GM12865 (cell line): Measurements from ENCODE around the gene RTKN.
A peak's percentile ranks its signal among the peaks of the same experiment; 100 is the strongest.

ENCODE experiments used
- DNase-seq: peaks from one replicate; pipeline ENCODE4 v3.0.0; 2010; ENCODE audit warnings: low read depth
- H3K4me3 ChIP-seq: 2 replicates; pipeline ENCODE4 v1.5.1; 2011; ENCODE audit warnings: mild to moderate bottlenecking, low read depth, low read length, control low read depth
- TF ChIP-seq, protein P1 (sequence below): IDR thresholded peaks from 2 replicates; pipeline ENCODE4 v1.5.1; 2011; ENCODE audit warnings: low read length, control low read depth, low read depth, inconsistent platforms; ENCODE audit not compliant: insufficient read depth; ENCODE audit errors: missing control alignments

The RTKN gene

DNA sequence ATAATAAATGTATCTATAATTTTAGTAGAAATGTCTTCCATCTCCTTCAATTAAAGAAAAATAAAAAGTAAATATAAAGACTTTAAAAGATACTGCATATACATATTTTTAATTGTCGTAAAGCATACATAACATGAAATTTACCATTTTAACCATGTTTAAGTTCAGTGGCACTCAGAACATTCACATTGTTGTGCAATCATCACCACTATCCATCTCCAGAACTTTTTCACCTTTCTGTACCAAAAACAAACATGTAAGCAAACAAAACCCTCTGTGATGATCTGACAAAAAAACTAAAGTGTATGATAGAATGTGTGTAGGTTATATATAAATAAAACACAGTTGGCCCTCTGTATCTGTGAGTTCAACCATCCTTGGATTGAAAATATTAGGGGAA lies 48.2 kb downstream of the RTKN start:
- TF ChIP-seq, protein P1, sequence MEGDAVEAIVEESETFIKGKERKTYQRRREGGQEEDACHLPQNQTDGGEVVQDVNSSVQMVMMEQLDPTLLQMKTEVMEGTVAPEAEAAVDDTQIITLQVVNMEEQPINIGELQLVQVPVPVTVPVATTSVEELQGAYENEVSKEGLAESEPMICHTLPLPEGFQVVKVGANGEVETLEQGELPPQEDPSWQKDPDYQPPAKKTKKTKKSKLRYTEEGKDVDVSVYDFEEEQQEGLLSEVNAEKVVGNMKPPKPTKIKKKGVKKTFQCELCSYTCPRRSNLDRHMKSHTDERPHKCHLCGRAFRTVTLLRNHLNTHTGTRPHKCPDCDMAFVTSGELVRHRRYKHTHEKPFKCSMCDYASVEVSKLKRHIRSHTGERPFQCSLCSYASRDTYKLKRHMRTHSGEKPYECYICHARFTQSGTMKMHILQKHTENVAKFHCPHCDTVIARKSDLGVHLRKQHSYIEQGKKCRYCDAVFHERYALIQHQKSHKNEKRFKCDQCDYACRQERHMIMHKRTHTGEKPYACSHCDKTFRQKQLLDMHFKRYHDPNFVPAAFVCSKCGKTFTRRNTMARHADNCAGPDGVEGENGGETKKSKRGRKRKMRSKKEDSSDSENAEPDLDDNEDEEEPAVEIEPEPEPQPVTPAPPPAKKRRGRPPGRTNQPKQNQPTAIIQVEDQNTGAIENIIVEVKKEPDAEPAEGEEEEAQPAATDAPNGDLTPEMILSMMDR, result no peak
- no peak for DNase-seq
- H3K4me3 ChIP-seq, result no peak overlapping the region

DNA sequence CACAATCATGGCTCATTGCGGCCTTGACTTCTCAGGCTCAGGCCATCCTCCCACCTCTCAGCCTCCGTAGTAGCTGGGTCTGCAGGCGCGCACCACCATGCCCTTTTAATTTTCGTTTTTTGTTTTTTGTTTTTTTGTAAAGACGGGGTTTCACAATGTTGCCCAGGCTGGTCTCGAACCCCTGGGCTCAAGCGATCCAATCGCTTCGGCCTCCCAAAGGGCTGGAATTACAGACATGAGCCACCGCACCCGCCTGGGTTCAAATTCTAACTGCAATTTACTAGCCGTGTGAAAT lies 49.3 kb downstream of the RTKN start:
- no peak for DNase-seq
- TF ChIP-seq, protein P1, result no peak
- H3K4me3 ChIP-seq, result peak overlapping the region; percentile 58; the same call in 1 of the 2 replicates

DNA sequence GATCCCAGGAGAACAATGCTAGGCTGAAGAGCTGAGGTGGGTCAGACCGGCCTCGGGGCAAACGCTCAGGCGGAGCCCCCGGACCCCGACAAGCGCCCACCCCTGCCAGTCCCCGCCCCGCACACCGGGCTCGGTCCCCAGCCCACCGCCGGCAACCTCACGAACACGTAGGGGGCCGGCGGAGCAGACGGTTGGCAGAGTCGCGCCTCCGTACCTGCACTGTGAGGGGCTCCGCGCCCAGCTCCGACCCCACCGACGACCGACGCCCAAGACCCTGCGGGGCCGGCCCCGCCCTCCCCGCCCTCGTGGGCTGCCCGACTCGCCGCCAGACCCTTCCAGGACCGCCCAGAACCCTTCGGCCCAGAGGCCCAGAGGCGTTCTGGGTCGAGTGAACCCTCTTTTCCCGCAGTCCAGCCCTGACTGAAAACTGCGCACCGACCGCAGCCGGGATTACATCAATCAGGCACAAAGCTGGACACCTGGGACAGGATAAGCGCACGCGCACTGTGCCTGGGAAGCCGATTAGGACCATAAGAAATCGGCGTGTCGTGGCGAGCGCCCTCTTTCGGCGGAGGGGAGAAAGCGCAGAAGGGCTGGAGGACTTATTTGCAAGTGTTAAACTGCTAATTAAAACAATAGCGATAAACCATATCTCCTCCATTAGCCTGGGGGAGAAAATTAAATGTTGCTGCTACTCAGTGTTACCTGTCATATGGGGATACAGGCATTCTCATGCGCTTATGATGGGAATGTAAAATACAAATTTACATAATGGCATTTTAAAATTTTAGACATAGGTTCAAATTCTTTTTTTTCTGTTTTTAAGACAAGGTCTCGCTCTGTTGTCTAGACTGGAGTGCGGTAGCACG lies 49.9 kb downstream of the RTKN start:
- peak overlapping the region; percentile 58 for H3K4me3 ChIP-seq
- DNase-seq, result peak; percentile 96
- TF ChIP-seq, protein P1, result peak; percentile 95

DNA sequence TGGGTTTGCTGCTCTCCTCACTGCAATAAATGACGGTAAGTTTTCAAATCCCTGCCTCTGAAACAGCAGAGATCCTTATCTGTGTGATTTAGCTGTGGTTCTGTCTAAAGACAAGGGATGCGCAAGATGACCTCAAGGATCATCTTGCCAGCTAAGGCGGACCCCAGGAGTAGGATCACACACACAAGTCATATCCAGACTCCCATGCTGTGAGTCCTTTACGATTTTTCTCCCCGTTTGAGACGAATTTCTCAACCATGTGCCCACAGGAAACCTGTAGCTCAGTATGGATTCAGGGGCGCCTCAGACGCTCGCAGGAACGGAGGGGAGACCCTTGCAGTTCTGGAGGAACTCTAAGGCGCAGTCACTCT lies 50.5 kb downstream of the RTKN start:
- peak; percentile 25 for DNase-seq
- TF ChIP-seq, protein P1, result no peak
- H3K4me3 ChIP-seq, result peak overlapping the region; percentile 58

DNA sequence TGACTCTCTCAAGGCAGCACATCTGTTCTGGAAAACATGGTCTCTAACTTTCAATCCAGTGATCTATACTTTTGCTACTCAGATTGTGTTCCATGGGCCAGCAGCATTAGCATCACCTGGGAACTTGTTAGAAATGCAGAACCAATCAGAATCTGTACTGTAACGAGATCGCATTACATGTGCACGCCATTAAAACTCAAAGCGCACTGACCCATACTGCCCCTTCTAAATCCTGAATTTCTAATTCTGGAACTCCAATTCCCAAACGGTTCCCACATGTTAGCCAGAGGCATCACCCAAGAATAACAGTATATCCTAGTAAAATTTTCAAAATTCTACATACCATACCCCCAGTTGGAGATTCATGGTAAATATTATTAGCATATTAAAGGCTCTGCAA lies 51.1 kb downstream of the RTKN start:
- peak overlapping the region; percentile 58 for H3K4me3 ChIP-seq
- TF ChIP-seq, protein P1, result no peak
- DNase-seq, result no peak

DNA sequence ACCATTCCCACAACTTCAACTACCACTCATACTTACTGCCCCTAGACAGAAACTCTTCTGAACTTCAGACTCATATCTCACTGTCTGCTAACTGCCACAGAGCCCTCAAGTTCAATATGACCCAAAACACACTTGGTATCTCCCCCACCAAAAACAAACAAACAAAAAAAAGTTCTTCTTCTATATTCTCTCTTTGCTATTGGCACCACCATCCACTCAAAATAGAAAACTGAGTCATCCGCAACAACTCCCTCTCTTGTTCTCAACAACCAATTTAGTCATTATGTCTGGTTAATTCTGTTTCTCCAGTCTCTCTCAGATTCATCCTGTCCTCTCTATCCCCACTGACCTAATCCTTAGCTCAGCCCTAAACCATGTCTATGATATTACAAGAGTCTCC lies 54.4 kb downstream of the RTKN start:
- TF ChIP-seq, protein P1, result no peak
- H3K4me3 ChIP-seq, result no peak overlapping the region
- DNase-seq, result no peak

DNA sequence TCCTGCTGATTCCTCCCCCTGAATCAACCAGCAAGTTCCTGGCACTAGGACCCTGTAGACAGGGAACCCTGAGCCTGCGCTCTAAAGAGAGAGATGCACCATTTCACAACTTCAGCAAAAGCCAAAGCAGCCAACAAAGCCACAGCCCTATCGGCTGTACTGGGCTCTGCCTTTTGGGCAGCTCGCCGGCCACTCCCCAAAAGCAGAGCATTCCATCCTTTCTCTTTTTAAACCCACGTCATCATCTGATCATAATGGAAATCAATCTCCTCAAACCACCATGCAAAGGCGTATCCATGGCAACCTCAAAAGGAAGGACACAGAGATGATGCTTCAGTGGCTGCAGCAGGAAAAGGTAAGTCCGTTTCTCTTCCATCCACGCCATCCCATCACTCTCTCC lies 56.3 kb downstream of the RTKN start:
- TF ChIP-seq, protein P1, result no peak
- no peak for DNase-seq
- H3K4me3 ChIP-seq, result no peak overlapping the region
